Stimulated activated CD8-positive, alpha-beta memory T cell treated with anti-CD3 and anti-CD28 coated beads, Interleukin-12 subunit alpha, Interleukin-12 subunit beta, amount 100 ng/mL, for 1 hour (primary cell): ENCODE results near the gene ACER3.
A peak's percentile ranks its signal among the peaks of the same experiment; 100 is the strongest.
"Not testable (repeated sequence)": the region's sequence is repeated elsewhere in the genome, so short reads cannot be mapped to it uniquely, and the experiment has no call there.

Experiments
- DNase-seq: peaks from one replicate; pipeline ENCODE4 v3.0.0-alpha.2; 2020; ENCODE audit warnings: low read depth

ACER3 gene

DNA sequence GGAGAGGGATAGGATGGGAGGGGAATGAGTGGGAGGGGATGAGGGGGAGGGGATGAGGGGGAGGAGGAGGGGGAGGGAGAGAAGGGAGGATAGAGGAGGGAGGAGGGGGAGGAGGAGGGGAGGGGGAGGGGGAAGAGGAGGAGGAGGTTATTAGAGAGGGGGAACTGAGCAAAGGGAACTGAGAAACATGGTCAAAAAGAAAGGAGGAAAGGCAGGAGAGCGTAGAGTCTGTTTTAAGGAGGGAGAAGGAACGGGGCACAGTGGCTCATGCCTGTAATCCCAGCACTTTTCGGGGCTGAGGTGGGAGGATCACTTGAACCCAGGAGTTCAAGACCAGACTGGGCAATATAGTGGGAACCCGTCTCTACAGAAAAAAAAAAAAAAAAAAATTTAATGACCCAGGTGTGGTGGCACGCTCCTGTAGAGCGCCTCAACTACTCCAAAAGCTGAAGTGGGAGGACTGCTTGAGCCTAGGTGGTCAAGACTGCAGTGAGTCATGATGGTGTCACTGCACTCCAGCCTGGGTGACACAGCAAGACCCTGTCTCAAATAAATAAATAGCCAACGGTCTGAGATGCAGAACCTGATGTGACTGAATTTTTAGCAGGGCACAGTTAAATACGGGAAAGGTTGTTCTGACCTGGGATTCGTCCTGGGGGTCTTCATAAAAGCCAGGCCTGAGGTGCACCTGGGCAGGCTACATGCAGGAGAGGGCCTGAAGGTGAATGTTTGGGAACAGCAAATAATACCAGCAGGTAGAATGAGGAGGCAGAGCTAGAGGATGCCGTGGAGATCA is 177.5 kb downstream of the ACER3 start:
- DNase-seq = no peak

DNA sequence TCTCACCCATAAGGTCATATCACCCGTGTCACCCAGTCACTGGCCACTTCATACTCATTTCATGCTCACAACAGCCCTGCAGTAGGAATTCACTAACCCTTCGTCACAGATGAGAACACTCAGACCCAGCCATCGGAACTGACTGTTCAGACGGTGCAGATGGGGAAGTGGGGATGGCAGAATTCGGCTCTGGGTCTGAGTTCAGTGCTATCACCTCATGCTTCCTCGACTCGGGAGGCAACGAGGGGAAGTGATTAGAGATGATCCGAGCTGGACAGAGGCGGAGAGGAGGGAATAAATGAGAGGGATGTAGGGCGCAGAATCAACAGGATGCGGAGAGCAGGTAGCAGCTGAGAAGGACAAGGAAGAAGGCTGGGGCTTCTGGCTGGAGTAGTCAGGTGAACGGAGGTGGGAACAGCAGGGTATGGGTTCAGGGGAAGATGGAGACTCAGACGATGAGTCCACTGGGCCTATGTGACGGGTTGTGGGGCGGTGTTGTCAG is 178.2 kb downstream of the ACER3 start:
- no peak for DNase-seq

DNA sequence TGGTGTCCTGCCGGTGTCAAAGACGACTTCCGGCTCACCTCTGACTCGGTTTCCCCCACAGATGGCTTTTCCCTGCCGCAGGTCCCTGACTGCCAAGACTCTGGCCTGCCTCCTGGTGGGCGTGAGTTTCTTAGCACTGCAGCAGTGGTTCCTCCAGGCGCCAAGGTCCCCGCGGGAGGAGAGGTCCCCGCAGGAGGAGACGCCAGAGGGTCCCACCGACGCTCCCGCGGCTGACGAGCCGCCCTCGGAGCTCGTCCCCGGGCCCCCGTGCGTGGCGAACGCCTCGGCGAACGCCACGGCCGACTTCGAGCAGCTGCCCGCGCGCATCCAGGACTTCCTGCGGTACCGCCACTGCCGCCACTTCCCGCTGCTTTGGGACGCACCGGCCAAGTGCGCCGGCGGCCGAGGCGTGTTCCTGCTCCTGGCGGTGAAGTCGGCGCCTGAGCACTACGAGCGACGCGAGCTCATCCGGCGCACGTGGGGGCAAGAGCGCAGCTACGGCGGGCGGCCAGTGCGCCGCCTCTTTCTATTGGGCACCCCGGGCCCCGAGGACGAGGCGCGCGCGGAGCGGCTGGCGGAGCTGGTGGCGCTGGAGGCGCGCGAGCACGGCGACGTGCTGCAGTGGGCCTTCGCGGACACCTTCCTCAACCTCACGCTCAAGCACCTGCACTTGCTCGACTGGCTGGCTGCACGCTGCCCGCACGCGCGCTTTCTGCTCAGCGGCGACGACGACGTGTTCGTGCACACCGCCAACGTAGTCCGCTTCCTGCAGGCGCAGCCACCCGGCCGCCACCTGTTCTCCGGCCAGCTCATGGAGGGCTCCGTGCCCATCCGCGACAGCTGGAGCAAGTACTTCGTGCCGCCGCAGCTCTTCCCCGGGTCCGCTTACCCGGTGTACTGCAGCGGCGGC is 179.0 kb downstream of the ACER3 start:
- DNase-seq = no peak

DNA sequence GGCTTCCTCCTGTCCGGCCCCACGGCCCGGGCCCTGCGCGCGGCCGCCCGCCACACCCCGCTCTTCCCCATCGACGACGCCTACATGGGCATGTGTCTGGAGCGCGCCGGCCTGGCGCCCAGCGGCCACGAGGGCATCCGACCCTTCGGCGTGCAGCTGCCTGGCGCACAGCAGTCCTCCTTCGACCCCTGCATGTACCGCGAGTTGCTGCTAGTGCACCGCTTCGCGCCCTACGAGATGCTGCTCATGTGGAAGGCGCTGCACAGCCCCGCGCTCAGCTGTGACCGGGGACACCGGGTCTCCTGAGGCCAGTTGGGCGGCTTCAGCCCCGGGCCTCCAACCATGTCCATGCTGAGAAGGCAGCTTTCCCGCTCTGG is 179.7 kb downstream of the ACER3 start:
- no peak for DNase-seq

DNA sequence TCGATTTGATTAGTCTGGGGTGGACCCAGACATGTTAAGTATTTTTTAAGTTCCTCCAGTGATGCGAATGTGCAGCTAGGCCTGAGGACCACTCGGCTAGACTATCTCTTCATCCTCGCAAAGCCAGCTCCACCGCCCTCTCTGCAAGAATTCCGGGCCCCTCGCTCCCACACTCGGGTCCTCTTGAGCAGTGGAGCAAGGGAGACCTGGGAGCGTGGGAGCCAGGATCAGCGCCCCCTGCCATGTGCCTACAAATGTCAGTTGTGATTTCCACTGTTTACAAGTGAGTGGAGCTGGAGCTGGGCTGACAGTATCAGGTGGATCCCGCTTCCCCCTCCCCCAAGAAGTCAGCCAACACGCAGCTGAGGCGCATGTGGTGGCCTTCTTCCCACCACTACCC is 180.2 kb downstream of the ACER3 start:
- no peak for DNase-seq

DNA sequence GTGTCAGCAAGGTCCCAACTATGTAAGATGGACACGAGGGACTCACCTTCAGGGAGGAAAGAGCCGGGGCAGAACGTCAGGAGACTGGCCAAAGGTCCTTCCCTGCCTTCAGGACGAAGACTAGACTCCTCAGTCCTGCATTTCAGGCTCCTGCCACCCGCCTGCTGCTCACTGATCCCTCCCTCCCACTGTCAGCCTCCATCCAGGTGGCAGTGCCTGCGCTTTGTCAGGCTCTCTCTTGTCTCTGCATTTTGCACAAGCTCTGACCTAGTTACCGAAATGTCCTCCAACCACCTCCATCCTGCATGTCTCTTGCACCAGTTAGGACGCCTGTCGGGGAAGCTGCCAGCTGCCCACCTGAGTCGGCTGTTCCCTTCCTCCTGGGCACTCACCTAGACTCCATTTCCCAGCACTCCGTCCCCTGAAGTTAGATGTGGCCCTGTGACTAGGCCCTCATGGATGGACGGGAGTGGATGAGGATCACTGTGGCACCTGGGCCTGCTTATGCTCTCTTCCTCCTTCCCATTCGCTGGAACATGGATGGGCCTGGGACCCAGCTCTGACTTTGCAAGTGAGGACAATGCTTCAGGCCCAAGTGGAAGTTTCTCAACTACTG is 181.5 kb downstream of the ACER3 start:
- DNase-seq = no peak

DNA sequence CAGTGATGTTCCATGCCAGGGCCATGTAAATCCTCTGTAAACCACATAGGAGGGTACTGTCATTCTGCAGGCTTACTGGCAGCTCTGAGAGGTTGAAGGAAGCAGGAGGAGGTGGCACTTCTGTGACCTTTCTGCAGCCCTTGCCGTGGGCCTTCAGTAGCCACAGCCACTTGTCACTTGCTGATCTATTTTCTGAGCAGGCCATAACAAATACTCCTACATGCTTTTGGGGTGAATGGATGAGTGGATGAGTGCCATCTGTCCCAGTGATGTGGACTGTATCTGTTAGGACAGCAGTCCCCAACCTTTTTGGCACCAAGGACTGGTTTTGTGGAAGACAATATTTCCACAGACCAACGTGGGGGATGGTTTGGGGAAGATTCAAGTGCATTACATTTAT is 183.6 kb downstream of the ACER3 start:
- no peak for DNase-seq

DNA sequence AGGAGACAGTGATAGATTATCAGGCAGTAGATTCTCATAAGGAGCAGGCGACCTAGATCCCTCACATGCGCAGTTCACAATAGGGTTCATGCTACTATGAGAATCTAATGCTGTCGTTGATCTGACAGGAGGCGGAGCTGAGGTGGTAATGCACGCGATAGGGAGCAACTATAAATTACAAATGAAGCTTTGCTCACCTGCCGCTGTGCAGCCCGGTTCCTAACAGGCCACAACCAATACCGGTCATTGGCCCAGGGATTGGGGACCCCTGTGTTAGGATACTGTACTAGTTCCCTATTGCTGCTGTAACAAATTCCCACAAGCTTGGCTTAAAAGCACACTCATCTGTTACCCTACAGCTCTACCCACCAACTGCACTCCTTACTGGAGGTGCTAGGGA is 184.2 kb downstream of the ACER3 start:
- no peak for DNase-seq

DNA sequence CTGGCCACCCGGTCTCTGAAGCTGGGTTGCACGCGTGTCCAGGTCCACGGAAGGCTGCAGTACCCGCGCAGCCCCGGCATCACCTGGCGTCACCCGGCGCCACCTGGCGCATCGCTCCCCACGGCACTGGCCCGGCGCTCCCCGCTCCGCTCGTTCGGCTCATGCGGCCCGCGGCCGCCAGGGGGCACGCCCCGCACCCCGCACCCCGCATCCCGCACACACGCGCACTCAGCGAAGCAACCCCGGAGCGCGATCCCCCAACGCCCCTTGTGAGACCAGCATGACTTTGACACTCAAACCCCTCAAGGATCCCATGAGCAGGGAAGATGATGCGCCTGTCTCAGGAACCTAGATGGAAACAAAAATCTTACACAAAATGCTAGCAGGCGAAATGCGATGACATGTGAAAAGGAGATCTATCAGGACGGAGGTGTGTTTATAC is 185.4 kb downstream of the ACER3 start:
- DNase-seq = no peak

DNA sequence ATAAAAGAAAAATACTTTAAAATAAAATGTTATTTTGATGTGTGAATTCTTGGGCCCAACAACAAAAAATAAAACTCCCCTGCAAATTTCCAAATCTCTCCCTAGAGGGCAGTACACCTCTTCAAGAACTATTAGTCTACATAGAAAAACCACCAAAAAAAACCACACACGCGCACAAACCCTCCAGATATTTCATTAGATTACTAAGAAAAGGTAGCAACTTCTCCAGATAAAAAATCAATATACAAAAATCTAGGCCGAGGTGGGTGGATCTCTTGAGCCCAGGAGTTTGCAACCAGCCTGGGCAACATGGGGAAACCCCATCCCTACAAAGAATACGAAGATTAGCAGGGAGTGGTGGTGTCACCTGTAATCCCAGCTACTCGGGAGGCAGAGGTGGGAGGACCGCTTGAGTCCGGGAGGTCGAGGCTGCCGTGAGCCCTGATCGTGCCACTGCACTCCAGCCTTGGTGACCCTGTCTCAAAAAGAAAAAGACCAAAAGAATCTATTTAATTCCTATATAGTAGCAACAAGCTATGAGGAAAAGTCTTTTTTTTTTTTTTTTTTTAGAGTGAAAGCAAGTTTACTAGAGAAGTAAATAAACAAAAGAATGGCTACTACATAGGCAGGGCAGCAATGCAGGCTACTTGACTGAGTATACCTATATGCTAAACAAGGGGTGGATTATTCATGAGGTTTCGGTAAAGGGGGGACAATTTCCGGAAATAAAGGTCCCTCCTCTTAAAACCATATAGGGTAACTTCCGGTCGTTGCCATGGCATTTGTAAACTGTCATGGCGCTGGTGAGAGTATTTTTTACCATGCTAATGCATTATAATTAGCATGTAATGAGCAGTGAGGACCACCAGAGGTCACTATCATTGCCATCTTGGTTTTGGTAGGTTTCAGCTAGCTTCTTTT is 186.5 kb downstream of the ACER3 start:
- DNase-seq = peak; percentile 75

DNA sequence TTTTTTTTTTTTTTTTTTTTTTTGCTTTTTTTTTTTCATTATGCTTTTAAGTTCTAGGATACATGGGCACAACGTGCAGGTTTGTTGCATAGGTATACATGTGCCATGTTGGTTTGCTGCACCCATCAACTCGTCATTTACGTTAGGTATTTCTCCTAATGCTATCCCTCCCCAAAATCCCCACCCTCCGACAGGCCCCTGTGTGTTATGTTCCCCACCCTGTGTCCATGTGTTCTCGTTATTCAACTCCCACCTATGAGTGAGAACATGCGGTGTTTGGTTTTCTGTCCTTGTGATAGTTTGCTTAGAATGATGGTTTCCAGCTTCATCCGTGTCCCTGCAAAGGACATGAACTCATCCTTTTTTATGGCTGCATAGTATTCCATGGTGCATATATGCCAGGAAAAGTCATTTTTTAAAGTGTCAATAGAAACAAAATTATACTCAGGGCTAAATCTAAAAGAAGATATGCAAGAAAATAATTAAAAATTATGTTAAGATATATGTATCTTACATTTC is 187.3 kb downstream of the ACER3 start:
- not testable (repeated sequence) for DNase-seq

DNA sequence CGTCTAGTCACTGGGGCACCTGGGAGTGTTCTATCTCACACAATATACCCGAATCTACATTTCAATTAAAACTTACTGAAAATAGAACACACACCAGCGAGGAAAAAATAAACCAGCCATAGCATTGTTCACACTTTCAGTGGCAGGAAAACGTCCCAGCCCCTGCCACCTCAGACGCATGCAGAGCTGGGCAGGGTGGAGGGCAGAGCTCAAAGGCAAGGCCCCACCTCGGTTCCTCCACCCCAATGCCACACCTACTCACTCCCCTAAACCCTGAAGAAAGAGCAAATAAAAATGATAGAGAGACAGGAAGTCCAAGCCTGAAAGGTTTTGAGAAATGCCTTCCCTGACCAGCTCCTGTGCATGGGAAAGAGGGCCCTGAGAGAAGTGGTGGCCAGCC is 188.3 kb downstream of the ACER3 start:
- no peak for DNase-seq

DNA sequence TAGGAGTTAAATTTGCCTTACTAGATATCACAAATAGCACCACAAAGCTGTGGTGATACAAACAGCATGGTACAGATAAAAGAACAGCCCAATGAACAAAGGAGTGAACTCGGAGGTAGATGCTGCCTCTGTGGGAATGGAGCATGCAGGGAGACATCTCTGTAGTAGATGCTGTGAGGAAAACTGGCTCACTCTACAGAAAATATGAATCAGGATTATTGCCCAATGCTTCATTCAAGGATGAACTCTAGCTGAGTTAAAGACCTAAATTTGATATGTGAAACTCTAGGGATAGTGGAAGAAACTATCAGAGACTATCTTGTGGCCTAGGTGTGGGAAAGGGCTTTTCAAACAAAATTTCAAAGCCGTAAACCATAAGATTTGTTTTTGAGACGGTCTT is 190.8 kb downstream of the ACER3 start:
- DNase-seq = no peak

DNA sequence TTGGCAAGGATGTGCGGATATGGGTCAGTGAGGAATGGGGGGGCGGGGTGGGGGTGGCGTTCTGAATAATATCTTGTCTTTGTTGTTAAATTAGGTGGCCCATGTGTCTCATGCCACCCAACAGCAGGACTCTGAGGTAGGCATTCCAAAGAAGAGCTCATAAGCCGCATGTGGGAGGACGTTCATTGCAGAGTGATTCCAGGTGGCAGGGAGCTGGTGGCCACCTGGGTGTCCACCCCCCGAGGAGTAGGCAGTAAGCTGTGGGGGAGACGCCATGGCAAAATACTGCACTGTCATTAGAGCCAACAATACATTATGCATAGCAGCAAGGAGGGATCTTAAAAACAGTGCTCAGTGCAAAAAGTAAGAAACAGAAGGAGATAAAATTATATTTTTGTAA is 191.8 kb downstream of the ACER3 start:
- DNase-seq = no peak

DNA sequence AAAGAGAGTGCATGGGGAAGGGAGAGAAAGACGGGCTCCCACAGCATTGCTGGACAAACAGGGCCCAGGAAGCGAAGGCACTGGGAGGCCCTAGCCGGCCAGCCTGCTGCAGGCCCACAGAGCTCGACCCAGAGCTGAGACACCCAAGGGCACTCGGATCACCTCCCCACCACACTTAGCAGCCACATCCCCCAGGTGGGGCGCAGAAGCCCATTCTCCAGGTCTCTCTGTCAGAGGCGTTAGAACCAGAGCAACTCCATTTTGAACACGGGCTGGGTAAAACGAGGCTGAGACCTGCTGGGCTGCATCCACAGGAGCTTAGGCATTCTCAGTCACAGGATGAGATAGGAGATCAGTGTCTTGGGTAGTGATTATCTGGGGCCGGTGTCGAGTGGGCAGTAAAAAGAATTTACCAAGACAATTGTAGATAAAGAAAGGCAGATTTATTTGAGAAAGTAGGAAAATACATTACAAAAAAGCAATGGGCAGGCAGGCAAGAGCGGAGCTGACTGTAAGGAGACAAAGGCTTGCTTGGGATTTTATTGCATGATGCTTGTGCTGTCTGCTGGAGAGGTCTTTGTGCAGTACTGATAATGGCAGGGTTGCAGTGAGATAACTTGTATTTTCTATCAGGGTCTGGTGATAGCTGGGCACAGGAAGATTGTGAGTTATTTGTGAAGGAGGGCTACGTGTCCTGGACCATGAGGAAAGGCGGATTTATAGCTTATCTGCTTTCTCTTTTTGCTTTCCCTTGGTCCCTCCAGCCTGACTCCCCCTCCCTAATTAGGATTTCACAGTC is 192.7 kb downstream of the ACER3 start:
- DNase-seq = no peak

DNA sequence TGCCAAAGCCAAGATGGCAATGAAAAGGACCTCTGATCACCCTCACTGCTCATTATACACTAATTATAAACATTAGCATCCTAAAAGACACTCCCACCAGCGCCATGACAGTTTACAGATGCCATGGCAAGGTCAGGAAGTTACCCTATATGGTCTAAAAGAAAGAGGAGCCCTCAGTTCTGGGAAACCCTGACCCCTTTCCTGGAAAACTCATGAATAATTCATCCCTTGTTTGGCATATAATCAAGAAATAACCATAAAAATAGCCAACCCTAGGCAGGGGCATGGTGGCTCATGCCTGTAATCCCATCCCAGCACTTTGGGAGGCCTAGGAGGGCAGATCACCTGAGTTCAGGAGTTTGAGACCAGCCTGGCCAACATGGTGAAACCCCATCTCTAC is 193.4 kb downstream of the ACER3 start:
- DNase-seq = no peak

DNA sequence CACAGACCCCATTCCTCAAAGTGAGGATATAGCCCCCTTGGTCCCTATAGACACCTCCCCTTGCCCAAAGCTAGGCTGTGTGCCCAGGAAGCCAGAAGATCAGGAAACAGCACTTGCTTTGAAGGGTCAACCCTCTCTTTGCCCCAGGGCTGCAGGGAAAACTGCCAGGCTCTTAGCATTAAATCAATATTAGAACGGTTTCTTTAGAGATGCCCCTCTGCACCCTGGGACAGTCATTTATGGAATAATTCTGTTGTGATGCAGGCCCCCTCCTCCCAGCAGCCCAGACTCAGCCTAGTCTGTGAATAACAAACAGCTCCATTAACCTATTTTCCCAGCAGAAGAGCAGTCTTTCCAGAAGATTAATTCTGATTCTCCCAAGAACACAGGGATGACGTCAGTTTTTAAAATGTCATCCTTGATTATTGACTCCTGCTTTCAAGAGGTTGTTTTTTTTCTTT is 194.4 kb downstream of the ACER3 start:
- DNase-seq = no peak

DNA sequence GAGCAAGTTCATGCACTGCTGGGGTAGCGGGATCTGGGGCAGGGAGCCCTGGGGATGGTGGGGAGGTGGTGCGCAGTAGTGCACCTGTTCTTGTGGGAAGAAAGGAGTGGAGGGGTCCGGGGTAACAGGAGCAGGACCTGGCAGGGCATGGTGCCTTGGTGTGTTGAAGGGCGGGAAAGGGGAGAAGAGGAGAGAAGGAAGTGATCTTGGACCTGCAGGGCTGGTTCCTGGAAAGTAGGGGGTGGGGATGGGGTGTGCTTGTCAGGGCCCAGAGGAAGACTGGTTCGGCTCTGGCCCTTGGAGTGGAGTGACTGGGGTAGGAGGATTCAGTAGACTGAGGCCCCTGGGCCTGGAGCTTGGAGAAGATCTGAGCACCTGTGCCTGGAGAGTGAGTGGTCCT is 195.2 kb downstream of the ACER3 start:
- no peak for DNase-seq

DNA sequence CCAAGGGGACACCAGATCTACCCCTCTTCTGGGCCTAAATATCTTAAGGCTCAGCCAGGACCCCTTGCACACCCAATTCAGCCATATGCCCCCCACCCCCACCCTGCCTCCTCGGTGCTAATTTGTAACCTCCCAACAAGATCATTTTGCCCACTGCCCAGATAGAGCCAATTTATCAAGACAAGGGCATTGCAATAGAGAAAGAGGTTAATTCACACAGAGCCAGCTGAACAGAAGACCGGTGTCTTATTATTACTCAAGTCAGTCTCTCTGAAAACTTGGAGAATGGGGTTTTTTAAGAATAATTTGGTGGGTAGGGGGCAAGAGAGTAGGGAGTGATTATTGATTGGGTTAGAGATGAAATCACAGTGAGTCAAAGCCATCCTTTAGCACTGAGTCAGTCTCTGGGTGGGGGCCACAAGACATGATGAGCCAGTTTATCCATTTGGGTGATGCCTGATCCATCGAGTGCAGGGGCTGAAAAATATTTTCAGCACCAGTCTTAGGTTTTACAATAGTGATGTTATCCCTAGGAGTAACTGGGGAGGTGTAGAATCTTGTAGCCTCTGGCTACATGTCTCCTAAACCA is 196.2 kb downstream of the ACER3 start:
- DNase-seq = no peak

DNA sequence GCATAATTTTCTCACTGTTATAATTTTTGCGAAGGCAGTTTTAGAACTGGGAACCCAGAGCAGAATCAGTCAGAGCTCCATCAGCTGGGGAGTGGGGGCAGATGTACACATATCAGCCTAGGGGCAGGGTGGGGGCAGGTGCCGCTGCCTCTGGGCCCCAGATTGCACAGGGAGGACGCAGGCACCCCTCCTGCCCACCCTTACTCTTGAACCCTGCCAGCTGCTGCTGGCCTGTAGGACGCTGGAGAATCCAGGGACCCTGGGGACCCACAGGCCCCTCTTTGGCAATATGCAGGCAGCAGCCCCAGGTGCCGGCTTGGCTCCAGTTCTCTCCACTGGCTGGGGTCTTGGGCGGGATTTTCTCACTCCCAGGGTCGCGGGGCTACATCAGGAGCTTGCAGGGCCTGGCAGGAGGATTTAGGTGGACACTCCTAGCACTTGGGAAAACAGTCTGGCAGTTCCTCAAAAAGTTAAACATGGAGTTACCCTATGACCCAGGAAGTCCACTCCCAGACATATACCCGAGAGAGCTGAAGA is 197.3 kb downstream of the ACER3 start:
- no peak for DNase-seq
